Measurements from ENCODE around the gene ITPRIPL1.
"Not testable (repeated sequence)": the region's sequence is repeated elsewhere in the genome, so short reads cannot be mapped to it uniquely, and the experiment has no call there.

ITPRIPL1 gene

DNA sequence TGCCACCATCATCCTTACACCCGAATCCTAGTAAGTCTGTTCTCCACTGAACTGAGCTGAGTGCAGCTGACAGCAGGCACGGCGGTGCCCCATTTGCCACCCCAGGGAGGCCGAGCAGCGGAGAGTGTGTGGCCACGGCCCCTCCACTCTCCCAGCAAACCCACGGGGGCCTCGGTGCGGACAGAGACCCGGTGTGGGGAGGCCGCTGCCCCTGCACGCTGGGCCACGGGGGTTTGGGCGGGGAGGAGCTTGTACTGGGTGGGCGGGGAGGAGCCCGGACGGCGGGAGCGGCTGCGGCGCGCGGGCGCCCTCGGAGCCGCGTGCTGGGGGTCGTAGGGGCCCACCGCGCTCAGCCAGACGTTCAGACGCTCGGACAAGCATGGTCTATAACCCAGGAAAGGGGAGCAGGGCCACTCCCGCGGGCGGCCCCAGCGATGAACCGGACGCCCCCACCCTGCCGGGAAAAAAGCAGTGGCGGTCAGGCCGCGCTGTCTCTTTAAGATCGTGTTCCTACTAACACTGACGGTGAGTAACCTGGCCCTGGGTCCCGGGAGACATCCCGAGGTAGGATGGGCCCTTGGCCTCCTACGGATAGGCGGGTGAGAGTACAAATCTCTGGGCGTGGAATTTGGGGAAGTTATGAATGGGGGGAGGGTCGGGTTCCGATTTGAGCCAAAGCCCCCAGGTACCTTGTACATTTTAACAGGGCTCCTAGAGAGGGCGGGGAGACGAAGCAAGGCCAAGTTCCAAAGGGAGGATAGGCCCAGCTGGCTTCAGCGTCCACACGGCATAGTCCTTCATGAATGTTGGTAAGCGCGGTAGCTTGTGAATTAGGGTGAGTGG lies at the start of gene ITPRIPL1:
Gene ITPRIPL1 (plus strand): TSS at position 277 of the 843 bp plus-strand sequence. CDS start 523 bp downstream, at position 800.
- no peak for DNase-seq

GRCh38 chr2:96276787-96277499 lies 48.2 kb upstream of the ITPRIPL1 start:
- DNase-seq, result no peak

- no peak for DNase-seq
These were observed 37.8 kb upstream of the ITPRIPL1 start for GRCh38 chr2:96287273-96287856.

- DNase-seq, result no peak
These were observed 33.4 kb upstream of the ITPRIPL1 start for GRCh38 chr2:96291751-96292150.

GRCh38 chr2:96294271-96294670 lies 30.8 kb upstream of the ITPRIPL1 start:
- not testable (repeated sequence) for DNase-seq

GRCh38 chr2:96296925-96297324 lies 28.2 kb upstream of the ITPRIPL1 start:
- DNase-seq, result no peak

- no peak for DNase-seq
These were observed 23.3 kb upstream of the ITPRIPL1 start for GRCh38 chr2:96301865-96302264.

GRCh38 chr2:96304606-96305005 lies 20.5 kb upstream of the ITPRIPL1 start:
- DNase-seq, result no peak

DNA sequence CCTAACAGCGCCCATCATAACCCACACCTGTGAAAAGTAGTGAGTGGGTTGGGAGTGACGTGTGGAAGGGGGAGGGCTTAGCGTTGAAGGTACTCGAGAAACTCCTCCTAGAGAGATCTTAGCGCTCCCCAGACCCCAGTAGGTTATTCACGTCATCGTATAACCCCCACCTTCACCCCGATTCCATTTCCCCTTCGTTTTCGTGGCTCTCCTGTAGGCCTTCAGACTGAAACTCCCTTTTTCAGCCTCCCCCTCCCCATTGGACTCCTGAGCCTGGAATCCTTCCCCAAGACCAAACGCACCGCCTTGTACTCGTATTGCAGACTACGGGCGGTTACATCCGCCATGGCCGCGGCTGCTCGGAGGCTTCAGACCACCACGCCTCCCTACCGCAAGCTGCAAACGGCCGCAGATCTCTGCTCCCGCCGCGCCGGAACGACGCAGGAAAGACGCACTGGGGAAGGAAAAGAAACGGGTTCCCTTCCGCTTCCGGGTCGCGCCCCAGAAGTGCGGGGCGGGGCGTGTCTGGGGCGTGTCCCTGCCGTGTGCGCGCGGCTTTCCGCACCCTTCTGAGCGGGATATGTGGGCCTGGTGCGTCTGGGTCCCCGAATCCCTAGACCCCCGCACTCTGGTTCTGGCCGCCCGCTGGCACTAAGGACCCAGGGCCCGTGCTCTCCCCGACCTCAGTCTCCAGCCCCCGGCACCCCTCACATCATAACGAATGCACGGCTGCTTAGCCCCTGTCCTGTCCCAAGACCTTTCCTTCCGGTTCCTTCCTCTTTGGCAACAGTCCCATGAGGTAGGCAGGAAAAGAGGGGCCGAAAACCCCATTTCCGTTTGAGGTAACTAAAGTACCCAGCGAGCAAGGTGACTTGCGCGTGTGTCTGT lies 19.8 kb upstream of the ITPRIPL1 start, which contains the start of gene SNRNP200:
Gene SNRNP200 (minus strand): TSS at position 456 of the 888 bp plus-strand sequence. CDS start 109 bp downstream, at position 347.
- DNase-seq, result peak in 1 of 2 experiments; percentile 55

- DNase-seq, result no peak
These were observed 19.2 kb upstream of the ITPRIPL1 start for GRCh38 chr2:96305979-96306308.

DNA sequence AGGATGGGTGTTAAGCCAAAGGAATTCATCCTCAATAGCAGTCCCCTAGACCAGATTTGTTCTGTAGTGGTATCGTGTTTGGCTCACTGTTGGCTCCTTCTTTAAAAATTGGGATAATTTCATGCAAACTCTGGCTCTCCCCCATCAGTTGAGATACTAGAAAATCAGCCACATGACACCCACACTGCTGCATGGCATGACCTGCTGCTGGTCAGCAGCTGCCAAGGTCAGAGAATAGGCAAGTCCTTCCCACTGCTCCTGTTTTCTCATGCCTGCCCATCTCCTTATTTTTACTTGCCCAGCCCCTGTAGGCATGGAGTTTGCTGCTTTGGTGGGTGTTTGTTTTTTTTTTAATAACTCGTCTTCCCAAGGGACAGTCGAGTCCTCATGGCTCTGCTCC lies 18.7 kb upstream of the ITPRIPL1 start:
- no peak for DNase-seq

- no peak for DNase-seq
These were observed 16.9 kb upstream of the ITPRIPL1 start for GRCh38 chr2:96308248-96308647.

GRCh38 chr2:96315005-96315399 lies 10.1 kb upstream of the ITPRIPL1 start:
- no peak for DNase-seq

DNA sequence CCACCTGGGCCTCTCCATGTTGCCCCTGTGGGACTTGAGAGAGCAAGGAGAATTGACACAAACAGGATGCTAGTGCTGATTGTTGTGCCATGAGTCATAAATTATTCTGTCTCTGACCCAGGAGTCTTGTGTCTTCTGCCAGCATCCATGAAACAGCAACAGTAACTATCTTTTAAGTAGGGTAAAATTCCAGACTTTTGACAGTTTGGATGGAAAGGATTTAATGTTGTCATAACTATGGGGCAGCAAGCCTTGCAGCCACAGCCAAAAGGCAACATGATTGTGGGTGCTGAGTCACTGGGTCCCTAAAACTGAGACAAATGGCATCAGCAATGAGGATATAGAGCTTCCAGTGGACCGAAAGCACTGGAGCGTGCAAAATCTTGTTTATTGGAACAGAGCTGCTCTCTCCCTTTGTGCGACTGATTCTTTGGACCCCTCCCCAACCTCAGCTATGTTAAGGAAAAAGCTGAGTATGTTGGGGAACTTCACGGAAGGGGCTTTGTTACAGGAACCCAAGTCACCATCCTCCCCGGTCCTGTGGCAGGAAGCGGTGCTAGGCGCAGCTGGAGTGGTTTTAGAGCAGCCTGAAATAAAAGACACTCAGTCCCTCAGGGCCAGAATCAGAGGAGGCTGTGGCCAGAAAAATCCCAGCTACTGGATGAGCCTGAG lies 9.6 kb upstream of the ITPRIPL1 start:
- no peak for DNase-seq

DNA sequence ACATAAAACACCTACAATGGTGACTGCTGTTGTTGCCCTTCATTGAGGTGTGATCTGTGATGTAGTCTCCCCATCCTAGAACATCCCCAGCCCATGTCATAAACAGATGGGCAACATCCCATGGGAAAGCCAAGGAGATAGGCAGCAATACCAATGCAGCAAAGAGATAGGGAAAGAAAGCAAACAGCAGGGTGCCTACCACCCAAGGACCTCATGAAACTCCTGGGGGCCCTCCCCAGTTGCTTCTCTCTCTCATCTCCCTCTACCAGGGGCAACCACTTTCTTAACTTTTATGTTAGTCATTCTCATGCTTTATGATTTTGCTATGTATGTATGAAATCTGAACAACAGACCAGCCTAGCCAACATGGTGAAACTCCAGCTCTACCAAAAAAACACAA lies 8.1 kb upstream of the ITPRIPL1 start:
- no peak for DNase-seq

- no peak for DNase-seq
These were observed 7.5 kb upstream of the ITPRIPL1 start for GRCh38 chr2:96317584-96317997.

GRCh38 chr2:96318723-96319122 lies 6.4 kb upstream of the ITPRIPL1 start:
- DNase-seq, result no peak

DNA sequence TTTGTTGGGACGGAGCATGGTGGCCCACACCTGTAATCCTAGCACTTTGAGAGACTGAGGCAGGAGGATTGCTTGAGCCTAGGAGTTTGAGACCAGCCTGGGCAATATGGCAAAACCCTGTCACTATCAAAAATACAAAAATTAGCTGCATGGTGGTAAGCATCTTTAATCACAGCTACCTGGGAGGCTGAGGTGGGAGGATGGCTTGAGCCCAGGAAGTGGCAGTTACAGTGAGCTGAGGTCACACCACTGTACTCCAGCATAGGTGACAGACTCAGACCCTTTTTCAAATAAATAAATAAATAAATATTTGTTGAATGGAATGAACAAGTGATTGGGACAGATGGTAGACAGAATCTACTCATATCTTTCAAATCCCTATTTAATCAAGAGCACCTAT lies 5.7 kb upstream of the ITPRIPL1 start:
- no peak for DNase-seq

GRCh38 chr2:96320326-96320725 lies 4.8 kb upstream of the ITPRIPL1 start:
- DNase-seq, result no peak

DNA sequence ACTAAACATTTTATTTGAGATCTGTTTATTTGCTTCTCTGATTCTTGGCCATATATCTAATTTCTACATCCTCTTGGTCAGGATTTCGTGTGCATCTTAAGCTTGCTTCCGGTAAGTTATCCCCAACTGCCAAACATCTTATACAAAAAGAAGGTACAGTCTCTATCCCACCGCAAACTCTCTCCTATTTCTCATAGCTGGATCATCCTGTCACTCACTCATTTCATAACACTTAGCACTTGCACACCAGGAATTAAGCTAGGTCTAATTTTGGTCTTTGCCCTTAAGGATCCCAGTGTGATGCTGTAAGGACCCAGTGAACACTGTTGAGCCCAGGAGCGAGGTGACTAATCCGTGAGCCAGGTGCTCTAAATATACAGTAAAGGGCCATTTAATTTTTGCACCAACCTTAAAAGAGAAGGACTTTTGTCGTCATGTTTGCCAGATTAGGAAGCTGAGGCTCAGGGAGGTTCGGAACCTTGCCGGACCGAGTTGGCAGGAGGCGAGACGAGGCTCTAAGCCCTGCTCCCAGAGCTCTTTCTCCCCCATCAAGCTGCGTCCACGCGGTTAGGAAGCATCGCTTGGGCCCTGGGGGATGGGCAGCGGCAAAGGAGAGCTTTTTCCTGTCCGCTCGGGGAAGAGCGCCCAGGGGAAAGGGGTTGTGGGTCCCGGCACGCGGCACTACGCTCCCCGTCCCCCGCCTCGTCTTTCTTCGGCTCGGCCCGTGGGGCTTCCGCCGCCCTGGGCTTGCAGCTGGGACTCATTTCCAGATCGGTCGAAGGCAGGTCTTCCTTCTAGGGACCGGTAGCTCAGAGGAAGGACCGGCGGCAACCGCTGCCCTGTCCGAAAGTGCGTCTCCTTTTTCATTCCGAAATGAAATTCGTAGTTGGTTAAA lies 4.1 kb upstream of the ITPRIPL1 start:
- DNase-seq, result peak in 1 of 2 experiments; percentile 48

DNA sequence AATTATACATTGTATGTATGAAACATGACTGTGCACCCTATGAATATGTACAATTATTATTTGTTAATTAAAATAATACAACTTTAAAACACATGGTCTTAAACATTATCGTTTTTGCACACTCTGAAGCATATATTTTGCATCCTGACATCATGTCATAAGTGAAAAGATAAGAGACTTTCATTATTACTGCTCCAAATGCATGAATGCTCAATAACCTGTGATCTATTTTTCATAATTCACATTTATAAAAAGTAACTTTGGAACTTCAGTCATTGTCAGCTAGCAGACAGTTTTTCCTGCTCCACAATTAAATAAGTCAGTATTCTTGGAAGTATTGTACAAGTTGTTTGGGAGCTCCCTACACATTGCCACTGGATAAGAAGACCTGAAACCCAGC lies 1.3 kb upstream of the ITPRIPL1 start:
- DNase-seq, result no peak

Measured in cerebellar nuclear complex (tissue), 1 donor.